Germinal center (tissue), 1 donor: Measurements from ENCODE around the gene HOXC10.
A peak's percentile ranks its signal among the peaks of the same experiment; 100 is the strongest.

Source experiments
- DNase-seq: peaks from one replicate; pipeline ENCODE4 v3.0.0; 2012; ENCODE audit warnings: mixed read lengths, low spot score

Gene HOXC10

DNA sequence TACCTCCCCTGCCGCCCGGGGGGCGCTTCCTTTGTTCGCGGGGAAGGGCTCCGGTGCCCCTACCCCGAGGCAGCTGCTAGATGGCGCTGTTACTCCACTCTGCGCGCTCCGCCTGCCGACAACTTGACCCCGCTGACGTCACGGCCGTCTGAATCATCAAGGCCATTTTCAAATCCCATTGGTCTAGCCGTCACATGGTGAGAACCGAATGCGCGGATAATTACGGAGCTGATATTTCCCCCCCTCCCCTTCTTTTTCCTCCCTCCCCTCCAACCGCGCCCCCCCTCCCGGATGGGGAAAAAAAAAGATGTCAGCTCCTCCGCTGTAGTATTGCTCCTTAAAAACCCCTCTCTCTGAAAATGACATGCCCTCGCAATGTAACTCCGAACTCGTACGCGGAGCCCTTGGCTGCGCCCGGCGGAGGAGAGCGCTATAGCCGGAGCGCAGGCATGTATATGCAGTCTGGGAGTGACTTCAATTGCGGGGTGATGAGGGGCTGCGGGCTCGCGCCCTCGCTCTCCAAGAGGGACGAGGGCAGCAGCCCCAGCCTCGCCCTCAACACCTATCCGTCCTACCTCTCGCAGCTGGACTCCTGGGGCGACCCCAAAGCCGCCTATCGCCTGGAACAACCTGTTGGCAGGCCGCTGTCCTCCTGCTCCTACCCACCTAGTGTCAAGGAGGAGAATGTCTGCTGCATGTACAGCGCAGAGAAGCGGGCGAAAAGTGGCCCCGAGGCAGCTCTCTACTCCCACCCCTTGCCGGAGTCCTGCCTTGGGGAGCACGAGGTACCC is at the start of gene HOXC10:
HOXC10 (plus strand) TSS at position 246 of the 791 bp plus-strand sequence; CDS start at position 360, 114 bp downstream.
- peak; percentile 87 for DNase-seq

DNA sequence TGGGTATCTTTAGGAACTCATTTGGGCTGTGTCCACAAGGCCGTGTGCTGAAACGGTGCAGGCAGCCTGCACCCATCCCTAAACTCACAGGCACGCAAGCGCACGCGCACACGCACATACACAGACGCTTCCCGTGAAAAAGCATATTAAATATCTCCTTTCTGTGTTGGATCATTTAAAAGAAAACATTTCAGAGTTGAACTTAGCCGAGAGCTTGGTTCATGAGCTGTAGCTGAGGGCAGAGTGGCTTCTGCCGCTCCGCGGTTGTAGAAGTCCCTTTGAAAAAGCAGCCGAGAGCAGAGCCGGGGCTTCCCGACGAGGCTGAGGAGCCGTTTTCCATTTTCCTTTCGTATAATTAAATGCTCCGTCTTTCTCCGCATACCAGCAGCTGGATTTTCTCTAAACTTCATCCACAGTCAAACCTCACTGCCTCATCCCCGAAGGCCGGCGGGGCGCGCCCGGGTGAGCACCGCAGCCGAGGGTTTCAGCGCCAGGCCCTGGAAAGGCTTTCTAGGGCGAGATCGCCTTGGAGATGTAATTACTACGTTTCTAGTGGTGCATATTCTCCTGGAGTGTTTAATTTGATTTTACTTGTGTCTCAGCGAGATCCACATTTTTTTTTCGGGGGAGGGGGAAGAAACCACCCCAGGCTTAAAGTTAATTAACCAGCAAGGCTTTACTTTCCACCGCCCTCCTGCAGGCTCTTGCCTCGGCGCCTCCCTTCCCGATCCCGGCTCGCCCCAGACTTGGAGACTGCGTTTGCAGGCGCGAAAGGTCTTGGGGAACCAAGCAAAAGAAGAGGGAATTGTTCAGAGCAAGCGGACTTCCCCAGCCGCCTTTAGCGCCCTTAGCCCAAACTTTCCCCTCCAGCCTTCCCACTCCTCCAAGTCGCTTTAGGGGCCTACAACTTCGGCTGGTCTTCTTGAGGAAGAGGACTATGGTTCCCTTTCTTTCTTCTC is 49.3 kb upstream of the HOXC10 start:
- no peak for DNase-seq

DNA sequence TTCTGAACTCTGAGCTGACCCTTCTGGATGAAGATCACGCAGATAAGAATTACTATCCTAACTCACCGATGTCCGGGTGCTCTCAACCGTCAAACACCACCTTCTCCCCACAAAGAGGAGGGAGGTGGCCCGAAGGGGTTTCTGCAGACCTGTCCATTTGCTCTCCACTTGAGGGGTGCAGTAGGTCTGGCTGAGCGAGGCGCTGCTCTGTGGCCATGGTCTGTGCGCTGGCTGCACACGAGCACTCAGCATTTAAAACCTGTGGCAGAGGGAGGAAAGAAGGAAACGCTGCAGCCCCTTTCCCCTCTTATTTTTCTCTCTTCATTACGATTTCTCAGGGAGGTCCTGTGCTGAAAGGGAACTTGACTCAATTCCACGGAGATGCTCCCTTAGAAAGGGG is 47.8 kb upstream of the HOXC10 start:
- DNase-seq: no peak

DNA sequence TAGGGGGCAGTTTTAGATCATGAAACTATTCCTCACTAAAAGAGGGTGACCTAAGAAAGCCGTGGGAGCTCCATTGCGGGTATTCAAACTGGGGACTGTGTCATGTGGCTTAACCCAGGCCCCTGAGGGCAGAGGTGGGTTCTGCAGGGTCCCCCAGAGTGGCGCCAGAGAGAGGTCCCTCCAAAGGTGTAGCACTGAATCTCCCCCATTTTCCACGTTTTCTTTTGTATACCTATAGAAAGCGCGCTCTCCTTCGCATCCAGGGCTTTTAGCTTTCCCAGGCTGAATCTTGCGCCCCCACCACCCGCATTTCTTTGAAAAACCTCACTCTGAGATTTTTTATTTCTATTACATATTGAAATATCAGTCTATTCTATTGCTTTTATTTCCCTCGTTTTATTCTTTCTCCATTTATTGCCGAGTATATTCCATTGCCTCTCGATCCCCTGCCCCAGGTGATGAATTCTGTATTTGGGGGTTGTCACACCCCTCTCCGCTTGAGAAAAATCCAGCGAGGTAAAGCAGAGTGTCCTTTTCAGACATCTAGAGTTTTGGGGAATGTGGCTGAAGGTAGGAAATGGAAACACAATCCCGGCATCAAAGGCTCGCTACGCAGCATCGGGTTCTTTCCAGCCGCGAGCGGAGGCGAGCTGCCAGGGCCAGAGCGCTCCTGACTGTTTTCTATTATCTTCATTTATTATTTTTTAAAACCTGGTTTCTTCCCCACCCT is 47.2 kb upstream of the HOXC10 start:
- DNase-seq: no peak

DNA sequence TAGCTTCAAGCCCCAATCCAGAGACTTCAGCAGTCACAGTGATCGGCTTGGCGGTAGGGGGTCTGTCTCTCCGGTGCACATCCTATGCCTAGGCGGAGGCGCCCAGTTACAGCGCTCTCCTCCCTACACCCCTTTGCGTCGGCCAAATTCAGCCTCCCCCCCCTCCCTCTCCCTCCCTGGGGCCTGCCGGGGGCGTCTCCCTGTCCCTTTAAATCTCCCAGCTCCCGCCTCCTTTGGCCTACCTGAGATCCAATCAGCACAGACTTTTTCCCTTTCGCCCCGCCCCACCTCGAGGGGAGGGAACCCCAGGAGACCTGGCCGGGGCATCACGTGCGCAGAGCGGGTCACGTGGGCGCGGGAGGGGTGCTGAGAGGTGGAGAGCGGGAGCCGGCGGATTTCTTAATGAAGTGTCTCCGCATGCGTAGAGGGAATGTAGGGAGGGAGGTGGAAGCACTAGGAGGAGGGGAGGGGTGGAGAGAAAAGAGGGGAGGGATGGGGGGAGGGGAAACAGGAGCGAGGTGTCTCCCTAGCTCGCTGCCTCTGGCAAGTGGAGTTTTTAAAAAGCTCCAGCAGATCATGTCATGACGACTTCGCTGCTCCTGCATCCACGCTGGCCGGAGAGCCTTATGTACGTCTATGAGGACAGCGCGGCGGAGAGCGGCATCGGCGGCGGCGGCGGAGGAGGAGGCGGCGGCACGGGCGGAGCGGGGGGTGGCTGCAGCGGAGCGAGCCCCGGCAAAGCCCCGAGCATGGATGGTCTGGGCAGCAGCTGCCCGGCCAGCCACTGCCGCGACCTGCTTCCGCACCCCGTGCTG is 46.4 kb upstream of the HOXC10 start, which contains the start of gene HOXC13:
HOXC13 (plus strand) TSS at position 506 of the 815 bp plus-strand sequence; CDS start at position 582, 76 bp downstream.
- DNase-seq: peak; percentile 70

DNA sequence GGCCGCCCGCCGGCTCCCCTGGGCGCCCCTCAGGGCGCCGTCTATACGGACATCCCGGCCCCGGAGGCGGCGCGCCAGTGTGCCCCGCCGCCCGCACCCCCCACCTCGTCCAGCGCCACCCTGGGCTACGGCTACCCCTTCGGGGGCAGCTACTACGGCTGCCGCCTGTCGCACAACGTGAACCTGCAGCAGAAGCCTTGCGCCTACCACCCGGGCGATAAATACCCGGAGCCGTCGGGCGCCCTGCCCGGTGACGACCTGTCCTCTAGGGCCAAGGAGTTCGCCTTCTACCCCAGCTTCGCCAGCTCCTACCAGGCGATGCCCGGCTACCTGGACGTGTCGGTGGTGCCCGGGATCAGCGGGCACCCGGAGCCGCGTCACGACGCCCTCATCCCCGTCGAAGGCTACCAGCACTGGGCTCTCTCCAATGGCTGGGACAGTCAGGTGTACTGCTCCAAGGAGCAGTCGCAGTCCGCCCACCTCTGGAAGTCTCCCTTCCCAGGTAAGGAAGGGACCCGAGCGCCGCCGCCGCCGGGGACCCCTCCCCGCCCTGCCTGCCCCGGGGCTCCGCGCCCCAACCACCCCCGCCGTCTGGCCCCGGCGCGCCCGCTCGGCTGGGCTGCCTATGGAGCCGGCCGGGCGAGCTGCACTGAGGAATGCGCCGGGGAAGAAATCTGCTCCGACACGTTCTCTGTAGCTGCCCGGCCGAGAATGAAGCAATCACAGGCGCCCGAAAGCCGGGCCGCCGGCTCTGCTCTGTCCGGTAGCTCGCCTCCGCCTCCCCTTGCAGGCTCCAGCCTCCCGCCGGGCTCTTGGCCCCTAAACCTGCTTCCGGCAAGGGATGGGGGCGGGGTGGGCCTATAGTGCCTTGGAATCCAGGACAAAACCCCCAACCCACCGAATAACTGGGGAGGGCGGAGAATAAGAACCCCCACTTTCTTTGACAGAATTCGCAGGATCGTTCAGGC is 45.5 kb upstream of the HOXC10 start:
- DNase-seq: no peak

DNA sequence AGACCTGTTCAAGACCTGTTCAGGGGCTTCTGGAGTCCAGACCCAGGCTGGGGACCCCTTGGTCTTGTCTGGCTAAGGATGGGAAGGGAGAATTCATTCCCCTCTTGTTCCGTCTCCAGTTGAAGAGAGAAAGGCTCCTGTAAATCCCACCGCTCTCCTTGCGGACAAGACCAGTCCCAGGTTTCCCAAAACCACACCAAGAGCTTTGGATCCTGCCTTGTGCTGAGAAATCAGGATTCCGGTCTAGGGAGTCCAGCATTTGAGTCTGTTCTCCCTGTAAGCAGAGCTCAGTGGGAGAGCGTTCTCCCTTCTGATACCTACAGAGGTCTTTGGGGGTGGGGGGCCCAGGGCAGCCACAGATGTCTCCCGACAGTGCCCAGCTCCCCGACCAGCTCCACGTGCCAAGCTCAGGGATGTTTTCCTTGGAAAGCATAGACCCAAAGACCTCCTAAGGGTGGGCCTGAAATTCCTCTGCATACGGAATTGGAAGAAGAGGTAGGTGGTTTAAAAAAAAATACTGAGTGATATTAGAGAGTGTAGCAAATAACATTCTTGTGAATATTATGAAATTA is 44.4 kb upstream of the HOXC10 start:
- DNase-seq: no peak

DNA sequence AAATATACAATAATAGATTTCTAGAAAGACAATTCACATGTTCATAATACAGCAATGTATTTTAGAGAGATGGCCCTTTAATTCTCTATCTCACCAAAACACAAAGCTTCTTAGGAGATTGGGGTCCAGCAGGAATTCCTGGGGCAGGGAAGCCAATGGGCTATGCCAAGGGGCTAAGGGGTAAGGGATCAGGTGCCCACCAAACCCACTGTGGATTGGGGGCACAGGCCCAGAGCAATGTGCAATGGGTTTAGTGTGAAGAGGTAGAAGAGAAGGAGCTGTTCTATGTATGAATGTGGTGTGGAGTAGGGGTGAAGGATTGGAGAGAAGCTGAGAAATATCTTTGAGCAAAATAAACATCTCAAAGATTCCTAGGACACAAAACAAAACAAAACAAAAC is 43.8 kb upstream of the HOXC10 start:
- DNase-seq: no peak

DNA sequence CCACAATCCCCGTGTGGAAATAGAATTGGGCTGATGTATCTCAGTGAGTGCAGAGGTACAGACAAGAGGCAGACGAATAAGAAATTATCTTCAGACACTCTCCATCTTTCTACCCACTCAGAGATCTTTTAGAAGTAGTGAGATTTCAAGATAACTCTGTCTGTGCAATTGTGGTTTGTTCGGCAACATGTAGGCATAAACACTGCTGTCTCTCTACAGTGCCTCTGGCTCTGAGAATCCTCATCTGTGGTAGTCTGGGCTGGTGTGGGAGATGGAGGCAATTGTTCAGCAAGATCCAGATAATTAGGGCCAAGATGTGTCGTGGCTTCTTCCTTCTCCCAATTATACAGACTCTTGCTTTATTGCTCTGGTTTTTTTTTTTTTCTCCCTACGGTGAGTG is 43.2 kb upstream of the HOXC10 start:
- no peak for DNase-seq

DNA sequence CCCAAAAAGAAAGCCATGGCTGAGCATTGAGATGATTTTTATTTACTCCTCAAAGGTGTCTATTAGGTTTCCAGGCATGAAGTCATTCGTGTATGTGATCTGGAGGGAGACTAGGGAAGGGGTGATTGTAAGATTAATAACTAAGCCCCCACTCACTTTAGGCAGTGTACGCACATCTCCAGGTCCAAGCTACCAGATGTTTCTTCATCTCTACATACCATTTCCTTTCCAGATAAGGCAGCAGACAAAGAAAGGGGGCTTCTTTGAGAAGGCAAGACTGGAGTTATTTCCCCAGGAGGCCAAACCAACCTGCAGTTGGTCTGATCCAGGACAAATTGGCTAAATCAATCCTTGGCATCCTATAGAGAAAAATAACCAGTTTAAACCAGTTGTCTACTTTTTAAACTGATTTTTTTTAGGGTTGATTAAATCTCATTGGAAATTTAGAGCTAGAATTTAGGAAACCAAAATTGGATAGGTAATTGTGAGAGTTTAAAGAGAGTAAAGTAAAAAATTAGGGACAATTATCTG is 42.4 kb upstream of the HOXC10 start:
- no peak for DNase-seq

DNA sequence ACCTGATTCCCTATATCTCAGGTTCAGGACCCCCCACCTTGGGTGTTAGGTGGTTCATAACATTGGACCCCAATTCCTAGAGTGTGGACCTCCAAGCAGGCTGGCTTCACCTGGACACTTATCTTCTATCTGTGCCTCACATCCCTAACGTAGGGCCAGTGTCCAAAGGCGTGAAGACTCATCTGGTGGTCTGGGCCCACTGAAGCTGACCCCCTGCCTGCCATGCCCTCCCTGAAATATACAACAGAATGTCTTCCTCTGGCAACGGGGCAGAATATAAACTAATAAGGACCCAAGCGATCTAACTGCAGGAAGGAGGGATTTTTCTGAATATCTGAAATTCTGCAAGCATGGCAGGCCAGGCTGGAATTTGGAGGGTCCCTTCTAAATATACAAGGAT is 40.7 kb upstream of the HOXC10 start:
- no peak for DNase-seq

DNA sequence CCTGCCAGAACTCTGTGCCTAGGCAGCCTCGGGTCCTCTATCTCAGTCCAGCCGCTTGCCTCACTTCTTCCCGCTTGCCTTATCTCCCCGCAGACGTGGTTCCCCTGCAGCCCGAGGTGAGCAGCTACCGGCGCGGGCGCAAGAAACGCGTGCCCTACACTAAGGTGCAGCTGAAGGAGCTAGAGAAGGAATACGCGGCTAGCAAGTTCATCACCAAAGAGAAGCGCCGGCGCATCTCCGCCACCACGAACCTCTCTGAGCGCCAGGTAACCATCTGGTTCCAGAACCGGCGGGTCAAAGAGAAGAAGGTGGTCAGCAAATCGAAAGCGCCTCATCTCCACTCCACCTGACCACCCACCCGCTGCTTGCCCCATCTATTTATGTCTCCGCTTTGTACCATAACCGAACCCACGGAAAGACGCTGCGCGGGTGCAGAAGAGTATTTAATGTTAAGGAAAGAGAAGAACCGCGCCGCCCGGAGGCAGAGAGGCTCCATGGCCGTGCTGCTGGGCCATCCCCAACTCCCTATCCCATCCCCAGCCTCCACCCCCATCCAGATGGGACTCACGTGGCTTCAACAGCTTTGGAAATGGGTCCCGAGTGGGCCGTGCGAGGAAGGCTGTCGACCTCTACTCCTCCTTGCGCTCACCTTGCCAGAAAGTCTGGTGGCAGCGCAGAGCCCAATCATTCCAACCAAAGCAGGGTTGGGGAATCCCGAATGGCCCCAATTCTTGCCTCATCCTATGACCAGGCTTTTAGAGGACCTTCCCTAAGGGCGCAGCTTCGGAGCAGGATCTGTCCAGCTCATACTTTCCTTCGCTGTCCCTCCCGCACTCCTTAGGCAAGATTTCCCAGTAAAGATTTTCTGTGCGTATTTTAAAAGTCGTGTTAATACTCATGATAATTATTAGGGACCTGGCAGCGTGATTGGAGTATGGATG is 39.8 kb upstream of the HOXC10 start:
- no peak for DNase-seq

DNA sequence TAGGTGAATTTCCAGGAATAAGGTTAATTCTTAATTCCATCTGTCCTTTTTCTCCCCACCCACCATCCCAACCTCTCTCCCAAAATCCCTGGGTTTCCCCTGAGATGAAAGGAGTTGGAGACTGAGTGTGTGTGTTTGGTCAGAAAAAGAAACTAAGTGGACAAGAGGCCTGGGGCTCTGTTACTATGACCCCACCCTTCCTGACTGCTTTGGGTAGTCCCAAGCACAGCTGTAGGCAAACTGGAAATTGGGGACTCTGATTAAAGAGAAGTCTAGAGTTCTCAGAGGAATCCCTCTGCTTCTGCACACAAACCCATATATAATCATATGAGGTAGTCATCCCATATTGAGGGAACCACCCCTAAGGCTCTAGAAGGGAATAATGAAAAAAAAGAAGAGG is 37.2 kb upstream of the HOXC10 start:
- no peak for DNase-seq

DNA sequence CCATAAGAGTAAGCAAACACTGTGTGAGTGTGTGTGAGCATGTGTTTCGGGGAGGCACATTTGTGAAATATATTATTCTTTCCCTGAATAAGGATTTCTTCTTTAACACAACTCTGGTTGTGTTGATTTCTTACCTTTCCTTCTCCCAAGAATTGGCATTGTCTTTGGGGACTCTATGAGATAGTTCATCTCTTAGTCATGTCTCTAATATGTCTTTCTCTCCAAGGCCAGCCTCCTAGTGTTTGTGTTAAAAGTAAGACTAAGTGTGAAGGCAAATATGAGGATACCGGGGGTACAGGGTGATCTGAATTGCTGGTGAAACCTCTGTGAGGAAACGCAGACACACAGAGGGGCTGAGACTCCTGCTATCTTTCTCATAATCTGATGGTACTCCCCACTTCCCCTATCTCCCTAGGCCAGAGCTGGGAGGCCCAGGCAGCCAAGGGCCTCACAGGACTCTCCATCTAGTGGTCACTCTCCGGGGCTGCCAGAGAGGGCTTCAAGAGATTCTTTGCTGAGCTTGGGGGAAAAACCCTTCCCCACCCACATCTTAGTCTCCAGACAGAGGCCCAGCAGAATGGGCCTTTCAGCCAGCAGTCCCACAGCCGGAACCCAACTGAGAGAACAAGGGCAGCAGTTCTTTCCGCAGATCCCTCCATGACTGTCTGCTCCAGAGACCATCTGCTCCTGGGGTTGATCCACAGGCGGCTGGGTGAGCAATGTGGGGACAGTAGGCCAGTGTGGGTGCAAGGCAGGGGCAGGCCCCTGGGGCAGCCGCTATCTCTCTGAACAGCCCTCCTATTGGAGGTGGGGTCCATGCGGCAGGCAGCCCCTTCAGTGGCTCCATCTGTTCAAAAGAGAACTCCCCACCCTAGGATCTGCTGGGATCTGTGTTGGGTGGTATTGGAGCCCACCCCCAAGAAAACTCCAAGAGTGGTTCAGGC is 36.0 kb upstream of the HOXC10 start:
- no peak for DNase-seq

DNA sequence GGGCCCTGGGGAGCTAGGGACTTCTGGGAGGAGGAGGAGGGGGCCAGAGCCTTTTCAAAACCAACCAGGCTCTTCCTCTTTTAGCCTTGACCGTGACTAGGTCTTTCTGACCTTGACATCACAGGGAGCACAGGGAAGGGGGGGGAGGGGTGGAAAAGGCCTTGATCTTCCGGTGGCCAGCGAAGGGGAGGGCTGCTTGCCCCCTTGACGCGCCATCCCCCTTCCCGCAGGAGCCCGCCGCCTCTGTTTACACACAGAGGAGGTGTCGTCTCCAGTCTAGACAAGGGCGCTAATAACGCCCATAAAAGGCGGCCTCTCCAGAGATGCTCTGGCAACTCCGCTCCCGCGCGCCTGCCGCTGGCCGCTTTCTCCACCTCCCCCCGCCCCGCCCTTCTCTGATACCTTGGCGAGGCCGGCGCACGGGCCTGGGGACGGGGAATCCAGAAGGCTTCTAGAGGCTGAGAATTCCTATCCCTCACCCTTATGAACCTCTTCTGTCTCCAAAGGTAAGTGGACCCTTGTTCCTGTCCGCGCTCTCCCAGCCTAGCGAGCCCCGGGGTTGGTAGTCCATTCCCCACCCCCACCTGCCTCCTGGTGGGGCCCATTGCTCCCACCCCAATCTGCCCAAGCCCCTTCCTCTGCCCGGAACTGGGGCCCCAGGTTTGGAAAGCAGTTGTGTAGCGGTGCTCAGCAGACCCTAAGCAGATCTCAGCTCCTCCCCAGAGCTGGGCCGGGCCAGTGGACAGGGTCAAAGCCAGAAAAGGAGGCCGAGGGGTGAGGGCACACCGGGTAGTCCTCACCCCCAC is 35.1 kb upstream of the HOXC10 start:
- DNase-seq: no peak

DNA sequence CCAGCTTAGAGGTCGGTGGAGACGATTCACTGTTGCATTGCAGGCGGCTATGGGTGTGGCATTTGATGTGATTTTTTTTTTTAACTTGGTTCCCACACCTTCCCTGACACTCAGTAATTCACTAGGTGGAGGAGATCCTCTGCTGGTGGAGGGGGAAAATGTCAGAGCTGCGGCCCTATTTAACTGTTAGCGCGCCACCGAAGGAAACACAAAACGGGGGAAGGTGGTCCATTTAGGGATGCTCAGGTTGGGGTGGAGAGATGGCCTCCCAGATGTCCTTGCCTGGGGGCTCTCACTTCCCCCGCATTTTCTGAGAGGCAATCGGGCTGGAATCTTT is 34.5 kb upstream of the HOXC10 start:
- no peak for DNase-seq
